NCI-H446 (cell line): Measurements from ENCODE around the gene C1QTNF8.

Experiments used
- DNase-seq, 2 experiments: peaks; one replicate each; lab custom pipeline; 2025; lab: John Stamatoyannopoulos, UW

Gene C1QTNF8, protein sequence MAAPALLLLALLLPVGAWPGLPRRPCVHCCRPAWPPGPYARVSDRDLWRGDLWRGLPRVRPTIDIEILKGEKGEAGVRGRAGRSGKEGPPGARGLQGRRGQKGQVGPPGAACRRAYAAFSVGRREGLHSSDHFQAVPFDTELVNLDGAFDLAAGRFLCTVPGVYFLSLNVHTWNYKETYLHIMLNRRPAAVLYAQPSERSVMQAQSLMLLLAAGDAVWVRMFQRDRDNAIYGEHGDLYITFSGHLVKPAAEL

DNA sequence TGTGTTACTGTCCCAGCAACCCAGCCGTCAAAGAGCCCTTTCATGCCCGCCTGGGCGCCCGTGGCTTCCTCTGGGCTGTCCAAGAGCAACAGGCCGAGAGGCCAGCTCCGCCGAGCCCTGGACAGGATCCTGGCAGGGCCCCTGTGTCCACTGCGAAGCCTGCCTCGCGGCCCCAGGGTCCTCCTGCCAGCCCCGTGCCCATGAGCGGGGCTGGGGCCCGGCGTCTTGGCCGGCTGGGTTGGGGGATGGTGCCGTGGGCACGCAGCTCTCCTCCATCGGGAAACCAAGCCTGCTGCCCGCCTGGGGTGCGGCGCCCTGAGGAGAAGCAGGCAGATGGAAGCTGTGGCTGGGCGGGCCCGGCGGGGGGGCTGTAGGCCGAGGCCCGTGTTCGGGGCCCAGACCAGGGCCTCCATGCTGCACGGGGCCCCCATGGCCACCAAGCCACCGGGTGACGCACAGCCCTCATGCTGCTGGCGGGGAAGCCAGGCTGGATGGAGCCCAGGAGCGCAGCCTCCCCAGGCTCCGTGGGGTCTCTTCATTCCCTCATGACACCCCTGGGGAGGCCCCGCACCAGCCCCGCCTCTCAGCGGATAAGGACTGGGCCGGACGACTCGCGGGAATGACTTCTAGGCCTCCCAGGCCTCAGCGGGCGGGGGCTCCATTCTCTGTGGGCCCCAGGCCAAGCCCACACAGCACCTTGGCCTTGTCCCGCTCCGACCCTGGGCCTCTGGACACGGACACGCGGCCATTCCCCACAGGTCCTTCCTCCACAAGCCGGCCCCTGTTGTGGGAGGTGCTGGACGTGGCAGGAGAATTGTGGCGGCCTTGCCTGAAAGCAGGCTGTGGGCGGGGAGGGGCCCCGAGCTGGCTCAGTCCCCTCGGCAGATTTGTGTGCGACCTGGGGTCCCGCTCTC is at the start of gene C1QTNF8:
Gene C1QTNF8 (minus strand): TSS at position 76 of the 914 bp plus-strand sequence. CDS start 1,322 bp downstream, outside the sequence.
- no peak for DNase-seq

DNA sequence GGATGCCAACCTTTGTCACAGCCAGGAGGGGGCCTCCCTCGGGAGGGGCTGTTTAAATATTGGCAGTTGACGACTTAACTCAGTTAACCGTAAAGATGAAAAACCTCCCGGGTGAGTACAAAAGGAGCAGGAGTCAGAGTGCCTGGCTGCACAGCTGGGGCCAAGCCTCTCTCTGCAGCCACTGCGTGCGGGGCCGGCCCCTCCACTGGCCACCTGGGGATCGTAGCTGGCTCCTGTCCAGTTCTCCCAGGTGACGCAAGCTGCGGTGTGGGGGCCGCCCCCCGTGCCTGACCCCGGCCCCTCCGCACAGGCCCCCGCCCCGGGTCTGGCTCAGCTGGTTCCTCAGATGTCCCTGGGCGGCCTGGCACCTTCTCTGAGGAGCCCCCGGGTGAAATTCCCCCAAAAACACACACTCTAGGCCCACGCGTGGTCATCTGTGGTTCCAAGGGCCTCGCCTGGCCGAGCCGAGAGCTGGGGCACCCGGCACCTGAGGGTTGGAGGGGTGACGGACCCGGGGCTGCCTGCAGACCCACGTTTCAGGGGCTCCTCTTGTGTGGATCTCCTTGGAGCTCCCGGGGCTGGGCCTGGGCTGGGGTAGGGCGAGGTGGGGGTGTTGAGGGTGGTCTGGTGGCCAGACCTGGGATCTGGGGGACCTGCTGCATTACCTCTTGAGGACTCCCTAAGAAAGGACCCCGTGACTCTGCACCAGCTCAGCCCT is 49.5 kb upstream of the C1QTNF8 start:
- DNase-seq = no peak

DNA sequence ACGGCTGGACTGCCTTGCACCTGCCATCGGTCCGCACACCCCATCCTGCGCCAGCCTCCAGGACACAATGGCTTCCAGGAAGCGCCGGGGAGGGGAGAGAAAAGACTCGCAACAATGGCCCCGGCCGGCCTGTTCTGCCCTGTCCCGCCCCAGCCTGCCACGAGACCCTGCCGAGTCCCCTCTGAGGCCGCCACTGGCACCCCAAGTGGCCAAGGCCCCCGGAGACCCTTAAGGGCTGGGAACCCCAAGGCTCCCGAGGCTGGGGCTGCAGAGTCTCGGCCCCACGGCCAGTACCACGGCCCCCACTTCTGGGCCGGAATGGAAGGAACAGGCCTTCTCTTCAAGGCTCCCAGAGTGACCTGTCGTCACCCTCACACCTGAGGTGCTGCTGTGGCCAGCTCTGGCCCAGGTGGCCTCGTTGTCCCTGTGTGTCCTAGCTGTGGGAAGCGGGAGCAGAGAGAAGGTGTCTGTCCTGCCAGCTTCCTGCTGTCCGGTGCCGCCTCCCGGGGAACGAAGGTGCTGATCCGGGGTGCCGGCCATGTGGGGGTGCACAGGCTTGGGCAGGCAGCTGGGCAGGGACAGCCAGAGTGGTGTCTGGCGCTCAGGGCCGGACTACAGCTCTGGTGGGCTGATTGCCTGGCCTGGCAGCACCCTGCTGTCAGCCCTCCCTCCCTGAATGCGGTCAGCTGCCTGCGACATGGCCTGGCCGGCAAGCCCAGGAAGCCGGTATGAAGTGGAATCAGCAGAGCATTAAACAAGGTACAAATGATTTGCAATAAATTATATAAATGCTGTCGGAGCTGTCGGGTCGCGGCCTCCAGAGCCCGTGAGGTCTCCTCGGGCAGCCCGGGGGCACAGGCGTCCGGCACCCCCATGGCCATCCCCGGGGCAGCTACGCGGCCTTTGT is 48.7 kb upstream of the C1QTNF8 start:
- no peak for DNase-seq

DNA sequence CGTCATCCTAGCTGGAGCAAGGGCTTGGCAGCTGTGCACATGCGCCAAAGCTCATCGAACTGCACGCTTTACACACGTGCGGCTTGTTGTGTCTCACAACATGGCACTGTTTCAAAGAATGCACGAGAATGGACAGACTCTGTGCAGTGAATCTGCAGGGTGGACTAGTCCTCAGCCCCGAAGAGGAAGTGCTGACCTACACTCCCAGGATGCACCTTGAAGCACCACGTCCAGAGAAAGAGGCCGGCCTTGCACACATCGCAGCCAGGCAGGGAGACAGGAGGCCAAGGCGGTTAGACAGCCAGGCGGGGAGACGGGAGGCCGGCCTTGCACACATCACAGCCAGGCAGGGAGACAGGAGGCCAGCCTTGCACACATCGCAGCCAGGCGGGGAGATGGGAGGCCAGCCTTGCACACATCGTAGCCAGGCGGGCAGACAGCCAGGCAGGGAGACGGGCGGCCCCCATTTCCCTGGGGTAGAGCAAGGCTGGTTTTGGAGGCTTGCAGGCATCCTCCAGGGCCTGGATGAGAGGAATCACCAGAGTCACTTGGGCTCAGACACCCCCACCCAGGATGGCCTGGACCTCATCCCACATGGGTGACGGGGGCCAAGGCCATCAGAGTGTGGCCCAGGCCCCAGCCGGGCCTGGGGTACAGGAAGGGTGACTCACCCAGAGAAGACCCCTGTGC is 47.9 kb upstream of the C1QTNF8 start:
- DNase-seq = no peak

DNA sequence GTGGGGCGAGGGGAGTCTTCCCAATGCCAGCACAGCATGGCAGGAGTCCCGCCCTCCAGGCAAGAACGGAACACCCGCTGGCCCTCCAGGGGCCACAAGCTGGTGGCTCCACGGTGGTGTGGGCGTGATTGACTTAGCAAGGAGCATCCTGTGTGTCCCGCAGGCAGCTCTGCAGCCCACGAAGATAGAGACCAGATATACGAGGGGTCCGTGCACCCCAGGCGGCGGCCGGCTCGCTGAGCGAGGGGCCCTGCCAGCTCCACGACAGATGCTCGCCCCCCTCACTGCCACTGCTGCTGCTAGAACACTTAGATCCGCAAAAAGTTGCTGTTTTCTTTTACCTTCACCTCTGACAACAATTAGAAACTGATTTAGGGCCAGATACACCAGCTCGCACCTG is 46.9 kb upstream of the C1QTNF8 start:
- no peak for DNase-seq

DNA sequence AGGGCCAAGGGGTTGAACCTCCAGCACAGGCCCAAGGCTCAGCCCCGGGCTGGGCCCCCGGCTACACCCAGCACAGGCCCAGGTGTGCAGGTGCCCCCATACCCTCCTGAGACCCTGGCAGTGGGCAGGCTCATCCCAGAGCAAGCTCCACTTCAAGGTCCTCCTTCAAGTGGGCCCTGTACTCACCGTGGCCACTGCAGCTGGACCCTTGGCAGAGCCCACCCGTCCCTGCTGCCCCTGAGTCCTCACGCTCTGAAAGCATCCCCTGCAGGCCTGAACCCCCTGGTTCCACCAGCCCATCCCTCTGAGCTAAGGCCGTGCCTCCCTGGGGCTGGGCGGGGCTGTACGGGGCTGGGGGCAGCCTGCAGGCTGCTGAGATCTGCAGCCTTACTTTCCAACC is 45.7 kb upstream of the C1QTNF8 start:
- DNase-seq = no peak

DNA sequence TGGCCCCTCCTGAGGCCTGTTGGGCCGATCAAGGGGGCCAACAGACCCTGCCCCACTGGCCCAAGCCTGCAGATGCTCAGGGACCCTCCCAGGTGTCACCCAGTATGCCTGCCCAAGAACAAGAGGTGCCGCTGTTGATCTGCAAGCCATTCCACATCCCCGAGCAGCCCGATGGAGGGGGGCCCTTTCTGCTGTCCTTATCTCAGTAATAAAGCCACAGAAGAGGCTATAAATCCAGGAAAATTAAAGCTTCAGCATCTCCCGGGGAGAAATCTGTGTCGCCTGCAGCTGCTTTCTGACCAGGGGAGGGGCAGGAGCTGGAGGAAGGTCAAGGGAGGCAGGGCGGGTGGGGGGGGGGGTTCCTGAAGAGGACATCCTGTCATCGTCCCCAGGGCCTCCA is 45.1 kb upstream of the C1QTNF8 start:
- no peak for DNase-seq

DNA sequence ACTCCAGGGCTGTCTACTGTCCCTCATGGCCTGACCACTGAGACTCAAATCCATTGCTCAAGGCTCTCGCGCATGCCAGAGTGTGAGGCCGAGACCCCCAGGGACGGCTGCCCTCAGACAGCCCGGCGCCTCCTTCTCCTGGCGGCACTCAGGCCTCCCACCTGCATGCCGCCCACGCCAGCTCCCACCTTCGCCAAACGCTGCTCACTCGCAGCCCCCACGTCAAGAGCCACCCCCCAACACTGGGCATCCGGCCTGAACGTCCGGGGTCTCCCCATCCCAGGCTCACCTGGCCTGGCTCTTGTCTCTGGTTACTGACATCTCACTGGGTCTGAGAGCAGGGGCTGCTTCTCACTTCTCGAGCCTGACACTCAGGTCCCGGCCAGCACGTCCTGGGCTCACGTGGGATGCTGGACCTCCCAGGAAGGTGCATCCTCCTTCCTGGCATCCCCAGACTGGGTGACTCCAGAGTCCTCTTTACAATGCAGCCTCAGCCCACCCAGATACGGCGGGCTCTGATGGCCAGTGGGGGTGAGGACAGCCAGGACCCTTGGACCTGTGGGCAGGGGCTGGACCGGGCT is 44.6 kb upstream of the C1QTNF8 start:
- no peak for DNase-seq

DNA sequence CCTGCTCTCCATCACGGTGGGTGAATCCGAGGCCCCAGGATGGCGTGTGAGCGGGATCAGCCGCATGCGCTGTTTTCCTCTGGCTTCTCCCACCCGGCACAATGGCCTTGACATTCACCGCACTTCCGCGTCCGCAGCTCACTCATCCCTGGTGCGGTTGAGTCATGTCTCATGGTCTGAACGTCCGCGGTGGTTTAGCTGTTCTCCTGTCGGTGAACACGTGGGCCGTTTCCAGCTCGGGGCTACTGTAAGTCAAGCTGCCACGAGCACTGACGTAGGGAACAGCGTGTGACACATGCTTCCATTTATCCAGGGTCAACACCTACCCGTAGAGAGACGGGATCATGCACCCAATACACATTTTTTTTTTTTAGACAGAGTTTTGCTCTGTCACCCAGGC is 41.6 kb upstream of the C1QTNF8 start:
- no peak for DNase-seq

DNA sequence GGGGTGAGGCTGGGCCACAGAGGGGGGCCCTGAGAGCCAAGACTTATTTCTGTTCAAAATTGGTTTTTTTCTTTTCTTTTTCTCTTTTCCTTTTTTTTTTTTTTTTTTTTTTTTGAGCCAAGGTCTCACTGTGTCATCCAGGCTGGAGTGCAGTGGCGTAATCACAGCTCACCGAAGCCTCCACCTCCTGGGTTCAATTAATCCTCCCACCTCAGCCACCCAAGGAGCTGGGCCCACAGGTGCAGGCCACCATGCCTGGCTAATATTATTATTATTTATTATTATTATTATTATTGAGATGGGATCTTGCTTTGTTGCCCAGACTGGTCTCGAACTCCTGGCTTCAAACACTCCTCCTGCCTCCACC is 39.4 kb upstream of the C1QTNF8 start:
- DNase-seq = no peak

DNA sequence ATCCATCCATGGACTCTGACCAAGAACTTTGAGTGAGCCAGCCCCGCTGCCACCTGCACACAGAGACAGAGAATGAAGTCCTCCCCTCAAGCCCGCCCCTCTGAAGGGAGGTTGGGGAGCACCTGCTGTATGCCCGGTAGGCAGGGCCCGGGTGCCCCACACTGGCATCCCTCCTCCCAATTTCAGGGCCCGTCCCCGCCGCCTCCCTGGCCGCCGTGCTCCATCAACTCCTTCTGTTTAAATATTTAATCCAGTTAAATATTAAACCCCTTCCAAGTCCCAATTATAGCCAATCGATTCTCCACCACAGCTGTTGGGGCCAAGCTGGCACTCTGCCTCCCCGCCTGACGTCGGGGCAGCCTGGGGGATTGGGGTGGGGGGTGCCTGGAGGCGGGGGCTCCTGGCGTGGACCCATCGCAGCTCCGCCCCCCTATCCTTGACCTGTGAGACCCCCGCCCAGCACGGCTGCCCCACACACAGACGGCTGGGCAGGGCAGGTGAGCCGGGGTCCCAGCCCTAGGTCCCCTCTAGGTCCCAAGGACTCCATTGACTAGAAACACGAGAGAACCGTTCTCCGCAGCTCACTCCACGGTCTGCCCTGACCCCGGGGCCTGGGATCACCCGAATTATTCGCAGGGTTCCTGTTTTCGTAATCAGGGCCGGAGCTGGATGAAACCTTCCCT is 38.9 kb upstream of the C1QTNF8 start:
- DNase-seq = no peak

DNA sequence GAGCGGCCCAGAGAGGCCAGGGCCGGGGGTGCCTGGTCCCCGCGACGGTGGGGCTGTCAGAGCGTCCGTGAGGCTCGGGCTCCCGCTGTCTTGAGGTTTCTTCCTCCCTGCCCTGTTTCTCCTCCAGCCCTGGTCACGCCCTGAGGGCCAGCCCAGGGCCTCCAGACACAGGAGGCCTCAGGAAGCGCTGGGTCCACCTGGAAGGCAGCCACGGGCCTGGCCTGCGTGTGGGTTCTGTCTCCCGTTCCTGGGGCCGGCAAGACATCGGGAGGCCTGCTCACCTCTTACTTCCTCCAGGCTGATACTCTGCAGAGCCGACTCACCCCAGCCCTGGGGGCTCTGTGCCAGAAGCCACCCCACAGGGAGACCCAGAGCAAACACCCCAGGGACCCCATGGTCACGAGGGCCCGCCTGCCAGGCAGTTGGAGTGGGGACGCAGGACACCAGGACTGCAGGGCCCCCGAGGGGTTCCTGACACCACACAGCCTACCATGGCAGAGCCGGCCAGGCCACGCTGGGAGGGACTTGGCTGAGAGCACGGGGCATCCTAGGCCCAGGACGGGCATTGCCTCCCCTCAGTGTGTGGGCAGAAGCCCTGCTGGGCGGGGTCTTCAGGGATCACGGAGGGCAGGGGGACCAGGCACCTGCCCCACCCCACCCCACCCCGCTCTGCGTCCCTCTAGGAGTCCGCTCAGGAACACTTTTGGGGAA is 37.9 kb upstream of the C1QTNF8 start:
- DNase-seq = no peak

DNA sequence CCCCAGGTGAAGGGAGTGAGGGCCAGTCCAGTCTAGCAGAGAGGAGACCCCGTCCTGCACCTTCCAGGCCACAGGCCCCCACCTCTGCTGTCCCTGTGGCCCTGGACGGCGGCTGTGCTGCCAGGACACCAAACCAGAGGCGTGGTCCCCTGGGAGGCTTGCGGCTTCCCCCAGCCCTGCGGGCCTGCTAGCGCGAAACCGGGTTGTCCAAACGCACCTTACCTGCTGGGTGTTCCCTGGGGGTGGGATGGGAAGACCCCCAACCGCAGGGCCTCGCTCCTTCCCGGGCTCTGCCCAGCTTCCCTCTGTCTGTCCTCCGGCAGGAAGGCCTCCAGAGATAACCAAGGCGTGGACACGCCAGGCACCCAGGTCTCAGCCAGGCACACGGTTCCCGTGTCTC is 37.2 kb upstream of the C1QTNF8 start:
- no peak for DNase-seq

DNA sequence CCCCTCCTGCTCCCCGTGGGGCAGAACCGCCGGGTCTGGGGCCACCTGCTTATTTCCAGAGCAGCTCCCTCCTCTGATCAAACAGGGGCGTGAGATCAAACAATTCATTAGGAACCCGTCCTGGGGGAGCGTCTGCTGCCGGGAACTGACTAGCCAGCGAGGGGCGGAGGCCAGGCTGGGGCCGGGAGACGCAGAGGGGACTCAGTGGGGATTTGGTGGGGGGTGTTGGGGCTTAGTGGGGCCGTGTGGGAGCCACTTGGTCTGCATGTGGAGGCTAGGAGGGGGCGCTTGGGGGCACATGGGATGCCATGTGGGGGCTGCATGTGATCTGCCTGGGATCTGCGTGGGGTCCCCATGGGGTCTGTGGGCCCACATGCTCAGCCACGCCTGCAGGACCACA is 36.4 kb upstream of the C1QTNF8 start:
- no peak for DNase-seq

DNA sequence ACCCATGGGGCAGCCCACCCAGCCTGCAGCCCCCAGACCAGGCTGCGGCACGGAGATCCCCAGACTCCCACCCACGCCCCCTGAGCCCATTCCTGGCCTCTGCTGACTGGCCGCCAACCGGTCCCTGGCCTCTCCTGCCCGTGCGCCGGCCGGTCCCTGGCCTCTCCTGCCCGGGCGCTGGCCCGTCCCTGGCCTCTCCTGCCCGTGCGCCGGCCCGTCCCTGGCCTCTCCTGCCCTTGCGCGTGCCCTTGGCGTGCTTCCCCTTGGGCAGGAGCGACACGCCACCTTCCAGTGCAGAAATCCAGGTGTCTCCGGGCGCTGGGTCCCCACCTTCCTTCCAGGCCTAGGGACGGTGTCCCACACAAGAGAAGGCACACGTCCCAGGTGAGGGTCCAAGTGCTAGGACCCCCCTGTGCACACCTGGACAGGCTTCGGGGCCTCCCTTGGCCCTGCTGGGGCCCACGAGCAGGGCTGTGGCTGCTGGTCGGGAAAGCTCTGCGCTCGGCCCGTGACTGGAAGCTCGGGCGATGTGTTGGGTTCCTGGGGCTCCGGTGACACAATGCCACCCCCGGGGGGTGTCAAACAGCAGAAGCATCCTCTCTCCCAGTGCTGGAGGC is 35.4 kb upstream of the C1QTNF8 start:
- DNase-seq = no peak

DNA sequence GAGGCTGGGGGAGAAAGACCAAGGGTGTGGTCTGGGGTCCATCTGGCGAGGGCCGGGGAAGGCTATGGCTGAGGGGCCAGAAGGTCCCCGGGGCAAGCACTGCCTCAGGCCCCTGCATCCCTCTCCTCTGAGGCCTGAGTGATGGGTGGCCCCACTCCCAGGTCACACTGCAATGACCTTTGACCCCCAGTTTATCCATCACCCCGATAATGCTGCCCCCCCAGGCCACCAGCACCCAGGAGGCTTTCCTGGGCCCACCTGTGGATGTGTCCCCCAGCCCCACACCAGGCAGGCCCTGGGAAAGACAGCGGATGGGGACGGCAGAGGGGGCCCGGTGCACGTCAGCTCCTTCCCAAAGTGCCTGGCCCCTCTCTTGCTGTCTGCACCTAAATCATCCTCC is 34.3 kb upstream of the C1QTNF8 start:
- DNase-seq = no peak

DNA sequence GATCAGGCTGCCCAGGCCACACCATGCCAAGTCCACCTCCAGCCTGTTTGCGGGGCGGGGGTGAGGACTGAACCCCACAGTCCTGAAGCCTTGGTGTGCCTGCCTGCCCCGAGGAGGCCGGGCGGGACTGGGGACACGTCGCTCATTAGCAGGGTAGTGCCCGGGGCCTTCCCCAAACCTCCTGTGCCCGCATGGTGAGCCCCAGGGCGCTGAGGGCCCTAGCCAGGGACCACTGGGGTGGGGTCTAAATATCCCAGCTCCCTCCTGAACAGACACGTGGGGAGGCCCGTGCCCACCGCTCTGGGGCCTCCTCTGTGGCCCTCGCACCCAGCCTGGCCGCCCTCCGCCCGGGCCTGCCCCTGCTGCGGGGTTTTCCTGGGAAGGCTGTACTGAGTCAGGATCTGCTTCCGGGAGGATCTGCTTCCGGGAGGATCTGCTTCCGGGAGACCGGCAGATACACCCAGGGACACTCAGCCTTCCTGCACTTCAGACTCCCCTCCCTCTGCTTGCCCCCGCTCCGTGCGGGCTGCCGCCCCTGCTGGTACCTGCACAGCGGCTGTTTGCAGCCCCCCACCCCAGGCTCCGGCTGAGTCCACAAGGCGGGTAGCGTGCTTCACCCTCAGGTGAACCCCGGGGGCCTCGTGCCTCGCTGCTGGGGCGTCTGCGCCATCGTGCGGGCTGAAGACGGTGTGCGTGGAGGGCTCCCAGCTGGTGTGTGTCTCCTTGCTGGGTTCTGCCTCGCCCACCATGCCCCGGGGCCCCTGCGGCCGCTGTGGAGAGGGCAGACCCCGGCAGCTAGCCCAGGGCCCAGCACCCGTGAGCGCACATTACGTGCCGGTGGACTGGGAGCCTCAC is 33.3 kb upstream of the C1QTNF8 start:
- DNase-seq = no peak
